Breast epithelium (tissue), 3 donors: ENCODE results near the gene APBB2.

Experiments
- CTCF ChIP-seq, 3 donors: fragments of 450-650 bp; IDR thresholded peaks; one replicate each; pipeline ENCODE4 v1.5.1; 2016 to 2017; ENCODE audit warnings: antibody characterized with exemption in 3 of 3, mild to moderate bottlenecking in 3 of 3, moderate library complexity in 3 of 3
- POLR2A ChIP-seq: fragments of 450-650 bp; IDR thresholded peaks from one replicate; pipeline ENCODE4 v1.6.1; 2016; ENCODE audit warnings: antibody characterized with exemption, mild to moderate bottlenecking, moderate library complexity

GRCh38 chr4:40800064-40800463 lies 414.3 kb downstream of the APBB2 start:
- TF ChIP-seq CTCF (IDR thresholded peaks at IDR 0.05), result no peak
- no peak for TF ChIP-seq POLR2A
